HG03175 (cell line): Measurements from ENCODE around the gene PHAF1.

Source experiments
- ATAC-seq: cut with Tn5 transposase; IDR thresholded peaks from one replicate; pipeline ENCODE4 v1.9.1; 2021; ENCODE audit warnings: mild to moderate bottlenecking, moderate library complexity; ENCODE audit not compliant: unreplicated experiment

PHAF1 gene

GRCh38 chr16:67146523-67147357 lies 37.0 kb downstream of the PHAF1 start:
- no peak for ATAC-seq

- no peak for ATAC-seq
Observed at GRCh38 chr16:67147437-67148140, 37.8 kb downstream of the PHAF1 start.

- no peak for ATAC-seq
Observed at GRCh38 chr16:67148221-67148620, 38.5 kb downstream of the PHAF1 start.

GRCh38 chr16:67148656-67149275 lies 39.0 kb downstream of the PHAF1 start:
- ATAC-seq: no peak

- ATAC-seq: no peak
Observed at GRCh38 chr16:67149276-67150046, 39.7 kb downstream of the PHAF1 start.

GRCh38 chr16:67150047-67150832 lies 40.5 kb downstream of the PHAF1 start:
- ATAC-seq: peak; percentile 49

- peak; percentile 39 for ATAC-seq
Observed at GRCh38 chr16:67150833-67151396, 41.2 kb downstream of the PHAF1 start, which contains the start of gene B3GNT9. Gene B3GNT9 (minus strand): TSS chr16:67150998. CDS start chr16:67150485, 513 bp downstream.

GRCh38 chr16:67151431-67152097 lies 41.8 kb downstream of the PHAF1 start:
- no peak for ATAC-seq

- no peak for ATAC-seq
Observed at GRCh38 chr16:67154578-67155294, 45.0 kb downstream of the PHAF1 start.

- peak; percentile 21 for ATAC-seq
Observed at GRCh38 chr16:67155295-67156142, 45.8 kb downstream of the PHAF1 start.

- no peak for ATAC-seq
Observed at GRCh38 chr16:67156143-67156844, 46.6 kb downstream of the PHAF1 start.

- no peak for ATAC-seq
Observed at GRCh38 chr16:67157106-67157748, 47.5 kb downstream of the PHAF1 start.

GRCh38 chr16:67157892-67158635 lies 48.3 kb downstream of the PHAF1 start:
- no peak for ATAC-seq

GRCh38 chr16:67158637-67159600 lies 49.2 kb downstream of the PHAF1 start:
- peak; percentile 32 for ATAC-seq

- ATAC-seq: no peak
Observed at GRCh38 chr16:67161595-67162058, 51.9 kb downstream of the PHAF1 start.
